H9 (cell line): ENCODE results near the gene PREB. TPM values are rescaled to one million over a fixed set of nuclear protein-coding genes. Genes with fewer than 3 reads are reported as not detected.

Source experiments
- DNase-seq: peaks from one replicate; pipeline ENCODE4 v3.0.0-alpha.2; 2017
- H2AFZ ChIP-seq: one replicate; pipeline ENCODE4 v1.6.1; 2013; ENCODE audit warnings: mild to moderate bottlenecking, low read length, control low read depth, moderate library complexity
- H2AK5ac ChIP-seq: 2 replicates; pipeline ENCODE4 v1.6.1; 2013; ENCODE audit warnings: low read length, control low read depth, mixed read lengths; ENCODE audit not compliant: insufficient read length
- H2BK120ac ChIP-seq: one replicate; pipeline ENCODE4 v1.6.1; 2013; ENCODE audit warnings: low read depth, mild to moderate bottlenecking, low read length, control low read depth, inconsistent platforms; ENCODE audit not compliant: poor library complexity, severe bottlenecking
- H2BK12ac ChIP-seq: 2 replicates; pipeline ENCODE4 v1.6.1; 2013; ENCODE audit warnings: low read length, control low read depth, mixed read lengths, low read depth; ENCODE audit not compliant: insufficient read length
- H2BK15ac ChIP-seq: 2 replicates; pipeline ENCODE4 v1.6.1; 2013; ENCODE audit warnings: low read depth, low read length, control low read depth
- H2BK20ac ChIP-seq: one replicate; pipeline ENCODE4 v1.6.1; 2013; ENCODE audit warnings: low read depth, mild to moderate bottlenecking, low read length, control low read depth, inconsistent platforms; ENCODE audit not compliant: poor library complexity, severe bottlenecking
- H2BK5ac ChIP-seq: 2 replicates; pipeline ENCODE4 v1.6.1; 2013; ENCODE audit warnings: low read length, control low read depth, mixed read lengths; ENCODE audit not compliant: insufficient read length
- H3K14ac ChIP-seq: 2 replicates; pipeline ENCODE4 v1.6.1; 2013; ENCODE audit warnings: low read length, control low read depth; ENCODE audit not compliant: insufficient read depth
- H3K18ac ChIP-seq: 2 replicates; pipeline ENCODE4 v1.6.1; 2013; ENCODE audit warnings: low read depth, mild to moderate bottlenecking, mixed read lengths, low read length, control low read depth; ENCODE audit not compliant: insufficient read length
- H3K23ac ChIP-seq: 2 replicates; pipeline ENCODE4 v1.6.1; 2013; ENCODE audit warnings: low read length, control low read depth, mixed read lengths, low read depth; ENCODE audit not compliant: insufficient read length
- H3K23me2 ChIP-seq: 2 replicates; pipeline ENCODE4 v1.6.1; 2013; ENCODE audit warnings: low read depth, mild to moderate bottlenecking, mixed read lengths, low read length, control low read depth; ENCODE audit not compliant: insufficient read length, poor library complexity, severe bottlenecking
- H3K27ac ChIP-seq: 2 replicates; pipeline ENCODE4 v1.5.1; 2013; ENCODE audit warnings: low read length, control low read depth, mixed read lengths, low read depth; ENCODE audit not compliant: insufficient read length
- H3K27me3 ChIP-seq: 2 replicates; pipeline ENCODE4 v1.6.1; 2013; ENCODE audit warnings: low read length, control low read depth, inconsistent platforms; ENCODE audit not compliant: insufficient read depth
- H3K4ac ChIP-seq: 2 replicates; pipeline ENCODE4 v1.6.1; 2013; ENCODE audit warnings: low read depth, mild to moderate bottlenecking, control low read depth, inconsistent platforms, low read length, moderate library complexity
- H3K4me1 ChIP-seq: 2 replicates; pipeline ENCODE4 v1.6.1; 2013; ENCODE audit warnings: low read length, control low read depth, inconsistent platforms; ENCODE audit not compliant: insufficient read depth
- H3K4me2 ChIP-seq: 2 replicates; pipeline ENCODE4 v1.6.1; 2013; ENCODE audit warnings: low read length, control low read depth, mixed read lengths; ENCODE audit not compliant: insufficient read length, insufficient read depth
- H3K56ac ChIP-seq: 2 replicates; pipeline ENCODE4 v1.6.1; 2013; ENCODE audit warnings: low read depth, mild to moderate bottlenecking, mixed read lengths, low read length, control low read depth; ENCODE audit not compliant: insufficient read length
- H3K79me1 ChIP-seq: 2 replicates; pipeline ENCODE4 v1.6.1; 2013; ENCODE audit warnings: low read depth, mild to moderate bottlenecking, moderate library complexity, low read length, control low read depth, inconsistent platforms; ENCODE audit not compliant: insufficient read depth, poor library complexity, severe bottlenecking
- H3K79me2 ChIP-seq: 2 replicates; pipeline ENCODE4 v1.6.1; 2013; ENCODE audit warnings: low read length, control low read depth, inconsistent platforms; ENCODE audit not compliant: insufficient read depth
- H3K9ac ChIP-seq: 2 replicates; pipeline ENCODE4 v1.6.1; 2013; ENCODE audit warnings: low read length, control low read depth, mixed read lengths; ENCODE audit not compliant: insufficient read length; ENCODE audit errors: extremely low read depth
- H3K9me3 ChIP-seq: one replicate; pipeline ENCODE4 v1.6.1; 2013; ENCODE audit warnings: low read depth, low read length, inconsistent platforms; ENCODE audit not compliant: control insufficient read depth
- H3T11ph ChIP-seq: one replicate; pipeline ENCODE4 v1.6.1; 2013; ENCODE audit warnings: mild to moderate bottlenecking, low read length, control low read depth, inconsistent platforms
- H4K20me1 ChIP-seq: one replicate; pipeline ENCODE4 v1.6.1; 2013; ENCODE audit not compliant: control insufficient read depth, insufficient read length, insufficient read depth
- H4K5ac ChIP-seq: 2 replicates; pipeline ENCODE4 v1.6.1; 2013; ENCODE audit warnings: low read depth, mild to moderate bottlenecking, mixed read lengths, low read length, control low read depth; ENCODE audit not compliant: insufficient read length
- H4K8ac ChIP-seq: replicated peaks from 2 replicates; pipeline ENCODE4 v1.6.1; 2013; ENCODE audit warnings: low read length, control low read depth, mixed read lengths, low read depth; ENCODE audit not compliant: insufficient read length
- H4K91ac ChIP-seq: 2 replicates; pipeline ENCODE4 v1.6.1; 2013; ENCODE audit warnings: low read depth, mild to moderate bottlenecking, moderate library complexity, mixed read lengths, low read length, control low read depth; ENCODE audit not compliant: insufficient read length
- H3K27ac Mint-ChIP-seq, 3 experiments: 2 replicates in 2 of 3; 3 replicates in 1 of 3; pipeline ENCODE4 v1.8.0; 2020 to 2021; ENCODE audit warnings: mixed read lengths in 3 of 3, mild to moderate bottlenecking in 1 of 3, moderate library complexity in 1 of 3
- H3K27me3 Mint-ChIP-seq: 2 replicates; pipeline ENCODE4 v1.8.0; 2021; ENCODE audit warnings: low read depth, mild to moderate bottlenecking, moderate library complexity, mixed read lengths
- H3K36me3 Mint-ChIP-seq, 3 experiments: 2 replicates in 2 of 3; 3 replicates in 1 of 3; pipeline ENCODE4 v1.8.0; 2020 to 2021; ENCODE audit warnings: low read depth in 3 of 3, mixed read lengths in 3 of 3; ENCODE audit not compliant: insufficient read depth in 1 of 3
- H3K4me1 Mint-ChIP-seq, 2 experiments: 2 replicates each; pipeline ENCODE4 v1.8.0; 2020; ENCODE audit warnings: mixed read lengths in 2 of 2
- H3K4me3 Mint-ChIP-seq, 2 experiments: 2 replicates in 1 of 2; 3 replicates in 1 of 2; pipeline ENCODE4 v1.8.0; 2020 to 2021; ENCODE audit warnings: mild to moderate bottlenecking in 2 of 2, mixed read lengths in 2 of 2, moderate library complexity in 1 of 2
- H3K9me3 Mint-ChIP-seq, 2 experiments: 2 replicates in 1 of 2; 3 replicates in 1 of 2; pipeline ENCODE4 v1.8.0; 2020; ENCODE audit warnings: mild to moderate bottlenecking in 2 of 2, mixed read lengths in 2 of 2, moderate library complexity in 1 of 2
- CTCF ChIP-seq: fragments of 200-600 bp; sonication (generic); conservative IDR thresholded peaks from 3 replicates; pipeline ENCODE4 v1.8.0; 2021; ENCODE audit warnings: antibody characterized with exemption, mild to moderate bottlenecking
- WGBS: extraction: QIAGEN DNeasy Blood & Tissue Kit; methylation state at CpG from one replicate; pipeline ENCODE4 v1.1.7; 2013; ENCODE audit warnings: missing lambda C conversion rate, low lambda C conversion rate, mixed read lengths; ENCODE audit not compliant: insufficient read length; ENCODE audit errors: extremely low coverage; 5-methylcytosine and 5-hydroxymethylcytosine counted together
- total RNA-seq: library from RNA; stranded (reverse); gene quantifications from 2 replicates; pipeline ENCODE4 v1.2.1, GENCODE V29; 2021

The PREB gene
- total RNA-seq, 1 experiment from 2014 or later, result 43.6 TPM

GRCh38 chr2:27089111-27089954 lies 45.1 kb downstream of the PREB start:
- Histone ChIP-seq H3K23ac (no peak overlapping the region), H3K14ac (no peak overlapping the region), H2BK120ac (no peak overlapping the region), H4K20me1 (no peaks in the 10 kb centered on the region), H3K79me1 (no peaks in the 10 kb centered on the region), H3K18ac (no peak overlapping the region), H2BK5ac (no peak overlapping the region), H3K4ac (no peak overlapping the region), H3K27ac (no peak overlapping the region), H4K8ac (no peak overlapping the region), H3K79me2 (no peaks in the 10 kb centered on the region), H4K91ac (no peak overlapping the region), H3K4me1 (no peaks in the 10 kb centered on the region), H3K4me2 (no peak overlapping the region), H2BK15ac (no peak overlapping the region), H3K9me3 (no peaks in the 10 kb centered on the region), H3K56ac (no peak overlapping the region), H3T11ph (no peak overlapping the region), H2BK20ac (no peak overlapping the region), H4K5ac (no peak overlapping the region), H3K27me3 (no peaks in the 10 kb centered on the region), H3K9ac (no peak overlapping the region), H2AFZ (no peak overlapping the region), H2AK5ac (no peak overlapping the region), H3K23me2 (peaks cover 13% of the 10 kb centered on the region), H2BK12ac (no peak overlapping the region)
- WGBS, result no CpG with 5 or more reads among the region's 14 CpGs
- Mint-ChIP-seq H3K36me3 (no peaks in the 10 kb centered on the region; a peak in 1 of 7 replicates), H3K27me3 (peaks cover 19% of the 10 kb centered on the region), H3K9me3 (no peaks in the 10 kb centered on the region), H3K4me1 (peaks cover 12 to 15% of the 10 kb centered on the region in 2 experiments), H3K4me3 (no peak overlapping the region), H3K27ac (no peak overlapping the region)
- DNase-seq, result no peak
- no peak for TF ChIP-seq CTCF
